ENCODE results near the gene PCCB. TPM values are rescaled to one million over a fixed set of nuclear protein-coding genes. Genes with fewer than 3 reads are reported as not detected.

The PCCB gene
- total and polyA plus RNA-seq, 2 donors = 13.5 to 42.3 TPM

- H3K9me3 ChIP-seq (ENCODE audit: control insufficient read depth in 2 of 2, insufficient read depth in 1 of 2, low read length in 1 of 2) = no peaks in the 10 kb centered on the region
- H3K4me3 ChIP-seq (ENCODE audit: low read length in 2 of 2) = no peak overlapping the region
- peaks cover 0 to 20% of the 10 kb centered on the region in 2 donors for H3K36me3 ChIP-seq (ENCODE audit: control insufficient read depth in 2 of 2, insufficient read depth in 2 of 2, low read length in 1 of 2)
- no peaks in the 10 kb centered on the region for H3K27me3 ChIP-seq (ENCODE audit: control insufficient read depth in 2 of 2, insufficient read depth in 1 of 2, low read length in 1 of 2)
- WGBS = 100% methylated on average over 1 of the region's 1 CpG
- H3K27ac ChIP-seq (ENCODE audit: low read depth in 1 of 2, low read length in 1 of 2) = no peak overlapping the region
- no peak for DNase-seq (ENCODE audit: low read depth in 6 of 9, low spot score in 9 of 9)
- no peaks in the 10 kb centered on the region for H3K4me1 ChIP-seq (ENCODE audit: control insufficient read depth in 2 of 2, insufficient read depth in 2 of 2, low read length in 2 of 2)
Measured at GRCh38 chr3:136292500-136292899, 42.4 kb downstream of the PCCB start.

- no peak overlapping the region for H3K27ac ChIP-seq (ENCODE audit: low read depth in 1 of 2, low read length in 1 of 2)
- H3K27me3 ChIP-seq (ENCODE audit: control insufficient read depth in 2 of 2, insufficient read depth in 1 of 2, low read length in 1 of 2) = no peaks in the 10 kb centered on the region
- peaks cover 0 to 23% of the 10 kb centered on the region in 2 donors for H3K36me3 ChIP-seq (ENCODE audit: control insufficient read depth in 2 of 2, insufficient read depth in 2 of 2, low read length in 1 of 2)
Measured at GRCh38 chr3:136293279-136293678, 43.1 kb downstream of the PCCB start.

GRCh38 chr3:136294176-136294575 lies 44.0 kb downstream of the PCCB start:
- Histone ChIP-seq H3K36me3 (ENCODE audit: control insufficient read depth in 2 of 2, insufficient read depth in 2 of 2, low read length in 1 of 2) (peaks cover 0 to 26% of the 10 kb centered on the region in 2 donors), H3K4me1 (ENCODE audit: control insufficient read depth in 2 of 2, insufficient read depth in 2 of 2, low read length in 2 of 2) (no peaks in the 10 kb centered on the region), H3K4me3 (ENCODE audit: low read length in 2 of 2) (no peak overlapping the region), H3K27me3 (ENCODE audit: control insufficient read depth in 2 of 2, insufficient read depth in 1 of 2, low read length in 1 of 2) (no peaks in the 10 kb centered on the region), H3K9me3 (ENCODE audit: control insufficient read depth in 2 of 2, insufficient read depth in 1 of 2, low read length in 1 of 2) (no peaks in the 10 kb centered on the region), H3K27ac (ENCODE audit: low read depth in 1 of 2, low read length in 1 of 2) (no peak overlapping the region)
- no peak for DNase-seq (ENCODE audit: low read depth in 6 of 9, low spot score in 9 of 9)
- 97% methylated on average over 1 of the region's 1 CpG for WGBS

More at GRCh38 chr3:136293279-136293678, 43.1 kb downstream of the PCCB start:
- 98% methylated on average over 2 of the region's 2 CpGs for WGBS
- no peak for DNase-seq (ENCODE audit: low read depth in 6 of 9, low spot score in 9 of 9)
- H3K9me3 ChIP-seq (ENCODE audit: control insufficient read depth in 2 of 2, insufficient read depth in 1 of 2, low read length in 1 of 2) = no peaks in the 10 kb centered on the region
- no peaks in the 10 kb centered on the region for H3K4me1 ChIP-seq (ENCODE audit: control insufficient read depth in 2 of 2, insufficient read depth in 2 of 2, low read length in 2 of 2)
- H3K4me3 ChIP-seq (ENCODE audit: low read length in 2 of 2) = no peak overlapping the region

- Histone ChIP-seq H3K27ac (ENCODE audit: low read depth in 1 of 2, low read length in 1 of 2) (no peak overlapping the region), H3K36me3 (ENCODE audit: control insufficient read depth in 2 of 2, insufficient read depth in 2 of 2, low read length in 1 of 2) (peaks cover 9 to 37% of the 10 kb centered on the region in 2 donors), H3K4me1 (ENCODE audit: control insufficient read depth in 2 of 2, insufficient read depth in 2 of 2, low read length in 2 of 2) (no peaks in the 10 kb centered on the region), H3K9me3 (ENCODE audit: control insufficient read depth in 2 of 2, insufficient read depth in 1 of 2, low read length in 1 of 2) (no peaks in the 10 kb centered on the region), H3K27me3 (ENCODE audit: control insufficient read depth in 2 of 2, insufficient read depth in 1 of 2, low read length in 1 of 2) (no peaks in the 10 kb centered on the region), H3K4me3 (ENCODE audit: low read length in 2 of 2) (no peak overlapping the region)
- 98% methylated on average over 5 of the region's 5 CpGs for WGBS
- no peak for DNase-seq (ENCODE audit: low read depth in 6 of 9, low spot score in 9 of 9)
Measured at GRCh38 chr3:136296960-136297359, 46.8 kb downstream of the PCCB start.

- no peak for DNase-seq (ENCODE audit: low read depth in 6 of 9, low spot score in 9 of 9)
- no peaks in the 10 kb centered on the region for H3K9me3 ChIP-seq (ENCODE audit: control insufficient read depth in 2 of 2, insufficient read depth in 1 of 2, low read length in 1 of 2)
- H3K4me1 ChIP-seq (ENCODE audit: control insufficient read depth in 2 of 2, insufficient read depth in 2 of 2, low read length in 2 of 2) = no peaks in the 10 kb centered on the region
- H3K36me3 ChIP-seq (ENCODE audit: control insufficient read depth in 2 of 2, insufficient read depth in 2 of 2, low read length in 1 of 2) = peaks cover 9 to 37% of the 10 kb centered on the region in 2 donors
- no peak overlapping the region for H3K4me3 ChIP-seq (ENCODE audit: low read length in 2 of 2)
- H3K27me3 ChIP-seq (ENCODE audit: control insufficient read depth in 2 of 2, insufficient read depth in 1 of 2, low read length in 1 of 2) = no peaks in the 10 kb centered on the region
- H3K27ac ChIP-seq (ENCODE audit: low read depth in 1 of 2, low read length in 1 of 2) = no peak overlapping the region
- 97% methylated on average over 8 of the region's 8 CpGs for WGBS
Measured at GRCh38 chr3:136297826-136298225, 47.7 kb downstream of the PCCB start.

- no peak overlapping the region for H3K4me3 ChIP-seq (ENCODE audit: low read length in 2 of 2)
- no peaks in the 10 kb centered on the region for H3K27me3 ChIP-seq (ENCODE audit: control insufficient read depth in 2 of 2, insufficient read depth in 1 of 2, low read length in 1 of 2)
- H3K9me3 ChIP-seq (ENCODE audit: control insufficient read depth in 2 of 2, insufficient read depth in 1 of 2, low read length in 1 of 2) = no peaks in the 10 kb centered on the region
- H3K4me1 ChIP-seq (ENCODE audit: control insufficient read depth in 2 of 2, insufficient read depth in 2 of 2, low read length in 2 of 2) = no peaks in the 10 kb centered on the region
- no peak overlapping the region for H3K27ac ChIP-seq (ENCODE audit: low read depth in 1 of 2, low read length in 1 of 2)
- 97% methylated on average over 2 of the region's 2 CpGs for WGBS
- DNase-seq (ENCODE audit: low read depth in 6 of 9, low spot score in 9 of 9) = no peak
- H3K36me3 ChIP-seq (ENCODE audit: control insufficient read depth in 2 of 2, insufficient read depth in 2 of 2, low read length in 1 of 2) = peaks cover 9 to 23% of the 10 kb centered on the region in 2 donors
Measured at GRCh38 chr3:136300444-136300843, 50.3 kb downstream of the PCCB start.

- H3K9me3 ChIP-seq (ENCODE audit: control insufficient read depth in 2 of 2, insufficient read depth in 1 of 2, low read length in 1 of 2) = no peaks in the 10 kb centered on the region
- peak in 5 of 9 donors; percentile 10 to 56 (median 17) for DNase-seq (ENCODE audit: low read depth in 6 of 9, low spot score in 9 of 9)
- H3K4me3 ChIP-seq (ENCODE audit: low read length in 2 of 2) = no peak overlapping the region
- no peaks in the 10 kb centered on the region for H3K27me3 ChIP-seq (ENCODE audit: control insufficient read depth in 2 of 2, insufficient read depth in 1 of 2, low read length in 1 of 2)
- peaks cover 3 to 7% of the 10 kb centered on the region in 2 donors for H3K36me3 ChIP-seq (ENCODE audit: control insufficient read depth in 2 of 2, insufficient read depth in 2 of 2, low read length in 1 of 2)
- WGBS = 89% methylated on average over 1 of the region's 1 CpG
- H3K27ac ChIP-seq (ENCODE audit: low read depth in 1 of 2, low read length in 1 of 2) = no peak overlapping the region
- H3K4me1 ChIP-seq (ENCODE audit: control insufficient read depth in 2 of 2, insufficient read depth in 2 of 2, low read length in 2 of 2) = no peaks in the 10 kb centered on the region
Measured at GRCh38 chr3:136305879-136306278, 55.7 kb downstream of the PCCB start.

GRCh38 chr3:136311261-136311660 lies 61.1 kb downstream of the PCCB start:
- Histone ChIP-seq H3K36me3 (ENCODE audit: control insufficient read depth in 2 of 2, insufficient read depth in 2 of 2, low read length in 1 of 2) (no peaks in the 10 kb centered on the region), H3K27ac (ENCODE audit: low read depth in 1 of 2, low read length in 1 of 2) (no peak overlapping the region), H3K4me1 (ENCODE audit: control insufficient read depth in 2 of 2, insufficient read depth in 2 of 2, low read length in 2 of 2) (no peaks in the 10 kb centered on the region), H3K4me3 (ENCODE audit: low read length in 2 of 2) (no peak overlapping the region), H3K9me3 (ENCODE audit: control insufficient read depth in 2 of 2, insufficient read depth in 1 of 2, low read length in 1 of 2) (no peaks in the 10 kb centered on the region), H3K27me3 (ENCODE audit: control insufficient read depth in 2 of 2, insufficient read depth in 1 of 2, low read length in 1 of 2) (no peaks in the 10 kb centered on the region)
- 96% methylated on average over 2 of the region's 2 CpGs for WGBS
- DNase-seq (ENCODE audit: low read depth in 6 of 9, low spot score in 9 of 9) = no peak

- no peaks in the 10 kb centered on the region for H3K4me1 ChIP-seq (ENCODE audit: control insufficient read depth in 2 of 2, insufficient read depth in 2 of 2, low read length in 2 of 2)
- 99% methylated on average over 5 of the region's 5 CpGs for WGBS
- no peak overlapping the region for H3K4me3 ChIP-seq (ENCODE audit: low read length in 2 of 2)
- no peak for DNase-seq (ENCODE audit: low read depth in 6 of 9, low spot score in 9 of 9)
- no peaks in the 10 kb centered on the region for H3K36me3 ChIP-seq (ENCODE audit: control insufficient read depth in 2 of 2, insufficient read depth in 2 of 2, low read length in 1 of 2)
- H3K27ac ChIP-seq (ENCODE audit: low read depth in 1 of 2, low read length in 1 of 2) = no peak overlapping the region
- no peaks in the 10 kb centered on the region for H3K27me3 ChIP-seq (ENCODE audit: control insufficient read depth in 2 of 2, insufficient read depth in 1 of 2, low read length in 1 of 2)
- no peaks in the 10 kb centered on the region for H3K9me3 ChIP-seq (ENCODE audit: control insufficient read depth in 2 of 2, insufficient read depth in 1 of 2, low read length in 1 of 2)
Measured at GRCh38 chr3:136311968-136312367, 61.8 kb downstream of the PCCB start.

- peaks cover 3 to 4% of the 10 kb centered on the region in 2 donors for H3K9me3 ChIP-seq (ENCODE audit: control insufficient read depth in 2 of 2, insufficient read depth in 1 of 2, low read length in 1 of 2)
- 99% methylated on average over 5 of the region's 5 CpGs for WGBS
- no peak overlapping the region for H3K4me3 ChIP-seq (ENCODE audit: low read length in 2 of 2)
- peaks cover 6 to 34% of the 10 kb centered on the region in 2 donors for H3K36me3 ChIP-seq (ENCODE audit: control insufficient read depth in 2 of 2, insufficient read depth in 2 of 2, low read length in 1 of 2)
- no peak overlapping the region for H3K27ac ChIP-seq (ENCODE audit: low read depth in 1 of 2, low read length in 1 of 2)
- H3K4me1 ChIP-seq (ENCODE audit: control insufficient read depth in 2 of 2, insufficient read depth in 2 of 2, low read length in 2 of 2) = no peaks in the 10 kb centered on the region
- no peak for DNase-seq (ENCODE audit: low read depth in 6 of 9, low spot score in 9 of 9)
- H3K27me3 ChIP-seq (ENCODE audit: control insufficient read depth in 2 of 2, insufficient read depth in 1 of 2, low read length in 1 of 2) = no peaks in the 10 kb centered on the region
Measured at GRCh38 chr3:136326316-136326715, 76.2 kb downstream of the PCCB start.
